Fibroblast of lung (primary cell): ENCODE measurements around the gene ST6GAL1.

ENCODE experiments used
- CTCF ChIP-seq, 2 donors: IDR thresholded peaks in 1 of 2; conservative IDR thresholded peaks in 1 of 2; 1 replicate in 1 of 2; 2 replicates in 1 of 2; pipeline ENCODE4 v1.5.1; 2011 to 2012; ENCODE audit warnings: low read length in 2 of 2, control low read depth in 1 of 2, inconsistent platforms in 1 of 2, low read depth in 1 of 2, mild to moderate bottlenecking in 1 of 2
- EZH2 ChIP-seq: IDR thresholded peaks from 2 replicates; pipeline ENCODE4 v1.5.1; 2012; ENCODE audit warnings: low read length, control low read depth, mild to moderate bottlenecking; ENCODE audit errors: missing control alignments

- TF ChIP-seq CTCF (conservative IDR thresholded peaks at IDR 0.05 in 1 of 2, IDR thresholded peaks at IDR 0.05 in 1 of 2; ENCODE audit: low read depth in 1 of 2, low read length in 2 of 2), result no peak
- TF ChIP-seq EZH2, result no peak
Measured at GRCh38 chr3:187021748-187022402, 91.5 kb downstream of the ST6GAL1 start.
